ENCODE data around the gene NMT1. TPM values are rescaled to one million over a fixed set of nuclear protein-coding genes. Genes with fewer than 3 reads are reported as not detected.

NMT1 gene
- 10 to 100 TPM in 11 of 12 donors, not detected in 1; 34.2 to 92.9 (median 40.6) TPM for polyA plus RNA-seq (ENCODE audit: insufficient read length in 12 of 12)
- long read RNA-seq, donor 1, full-length matches to known transcripts = 7 of 131 reads
- long read RNA-seq, donor 1, partial matches to known transcripts = 124 of 131 reads
- long read RNA-seq, donor 1, other reads (novel, unspliced or antisense) = 0 of 131 reads
- long read RNA-seq, donor 2, full-length matches to known transcripts = 6 of 6 reads
- long read RNA-seq, donor 2, partial matches to known transcripts = 0 of 6 reads
- long read RNA-seq, donor 2, other reads (novel, unspliced or antisense) = 0 of 6 reads
- long read RNA-seq, donor 3, full-length matches to known transcripts = 7 of 7 reads
- long read RNA-seq, donor 3, partial matches to known transcripts = 0 of 7 reads
- long read RNA-seq, donor 3, other reads (novel, unspliced or antisense) = 0 of 7 reads
- long read RNA-seq, donor 4, full-length matches to known transcripts = 3 of 3 reads
- long read RNA-seq, donor 4, partial matches to known transcripts = 0 of 3 reads
- long read RNA-seq, donor 4, other reads (novel, unspliced or antisense) = 0 of 3 reads
- long read RNA-seq, donor 5, full-length matches to known transcripts = 10 of 10 reads
- long read RNA-seq, donor 5, partial matches to known transcripts = 0 of 10 reads
- long read RNA-seq, donor 5, other reads (novel, unspliced or antisense) = 0 of 10 reads
- long read RNA-seq, donor 6, full-length matches to known transcripts = 4 of 9 reads
- long read RNA-seq, donor 6, partial matches to known transcripts = 5 of 9 reads
- long read RNA-seq, donor 6, other reads (novel, unspliced or antisense) = 0 of 9 reads
- long read RNA-seq, donor 7, full-length matches to known transcripts = 2 of 19 reads
- long read RNA-seq, donor 7, partial matches to known transcripts = 17 of 19 reads
- long read RNA-seq, donor 7, other reads (novel, unspliced or antisense) = 0 of 19 reads
- long read RNA-seq, donor 8, full-length matches to known transcripts = 11 of 18 reads
- long read RNA-seq, donor 8, partial matches to known transcripts = 7 of 18 reads
- long read RNA-seq, donor 8, other reads (novel, unspliced or antisense) = 0 of 18 reads
- long read RNA-seq, donor 9, full-length matches to known transcripts = 3 of 31 reads
- long read RNA-seq, donor 9, partial matches to known transcripts = 28 of 31 reads
- long read RNA-seq, donor 9, other reads (novel, unspliced or antisense) = 0 of 31 reads
- long read RNA-seq, donor 10, full-length matches to known transcripts = 7 of 7 reads
- long read RNA-seq, donor 10, partial matches to known transcripts = 0 of 7 reads
- long read RNA-seq, donor 10, other reads (novel, unspliced or antisense) = 0 of 7 reads
- long read RNA-seq, donor 11, full-length matches to known transcripts = 10 of 29 reads
- long read RNA-seq, donor 11, partial matches to known transcripts = 19 of 29 reads
- long read RNA-seq, donor 11, other reads (novel, unspliced or antisense) = 0 of 29 reads

DNA sequence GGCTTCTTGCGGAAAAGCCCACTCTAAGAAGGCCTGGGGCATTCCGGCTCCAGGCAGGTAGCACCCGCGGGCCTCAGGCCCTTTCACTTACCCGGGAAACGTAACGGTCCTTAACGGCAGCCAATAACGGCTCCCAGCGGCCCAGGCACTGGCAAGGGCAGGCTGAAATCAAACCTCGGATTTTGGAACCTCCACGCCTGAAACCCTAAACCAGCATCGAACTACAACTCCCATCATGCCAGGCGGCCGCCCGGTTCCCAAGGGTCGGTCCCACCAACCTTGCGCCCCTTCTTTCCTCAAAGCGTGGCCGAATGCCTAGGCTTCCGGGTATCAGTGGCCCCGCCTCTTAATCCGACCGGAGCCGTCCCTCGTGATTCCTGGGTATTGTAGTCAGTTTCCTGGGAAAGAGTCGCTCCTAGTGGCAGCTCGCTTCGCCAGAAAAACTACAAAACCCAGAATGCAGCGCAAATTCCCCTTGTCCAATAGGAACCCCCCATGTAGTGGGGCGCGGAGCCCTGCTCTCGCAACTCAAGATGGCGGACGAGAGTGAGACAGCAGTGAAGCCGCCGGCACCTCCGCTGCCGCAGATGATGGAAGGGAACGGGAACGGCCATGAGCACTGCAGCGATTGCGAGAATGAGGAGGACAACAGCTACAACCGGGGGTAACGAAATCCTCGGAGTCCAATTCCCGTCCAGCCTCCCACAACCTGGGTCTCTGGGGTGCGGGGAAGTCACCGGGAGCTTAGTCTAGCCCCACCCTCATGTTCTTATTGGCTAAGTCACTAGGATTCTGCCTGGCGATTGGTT, at the start of gene NMT1:
Gene NMT1 (plus strand): TSS at position 521 of the 809 bp plus-strand sequence. CDS start 13 bp downstream, at position 534.
- DNase-seq = peak; percentile 99

DNA sequence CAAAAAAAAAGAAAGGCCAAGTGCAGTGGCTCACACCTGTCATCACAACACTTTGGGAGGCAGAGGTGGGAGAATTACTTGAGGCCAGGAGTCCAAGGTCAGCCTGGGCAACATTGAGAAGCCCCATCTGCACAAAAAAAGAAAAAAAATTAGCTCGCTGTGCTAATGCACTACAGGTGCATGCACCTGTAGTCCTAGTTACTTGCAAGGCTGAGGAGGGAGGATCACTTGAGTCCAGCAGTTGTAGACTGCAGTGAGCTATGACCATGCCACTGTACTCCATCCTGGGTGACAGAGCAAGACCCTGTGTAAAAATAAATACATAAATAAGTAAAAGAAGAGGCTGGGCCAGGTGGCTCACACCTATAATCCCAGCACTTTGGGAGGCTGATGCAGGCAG, 49.4 kb upstream of the NMT1 start:
- DNase-seq = no peak

DNA sequence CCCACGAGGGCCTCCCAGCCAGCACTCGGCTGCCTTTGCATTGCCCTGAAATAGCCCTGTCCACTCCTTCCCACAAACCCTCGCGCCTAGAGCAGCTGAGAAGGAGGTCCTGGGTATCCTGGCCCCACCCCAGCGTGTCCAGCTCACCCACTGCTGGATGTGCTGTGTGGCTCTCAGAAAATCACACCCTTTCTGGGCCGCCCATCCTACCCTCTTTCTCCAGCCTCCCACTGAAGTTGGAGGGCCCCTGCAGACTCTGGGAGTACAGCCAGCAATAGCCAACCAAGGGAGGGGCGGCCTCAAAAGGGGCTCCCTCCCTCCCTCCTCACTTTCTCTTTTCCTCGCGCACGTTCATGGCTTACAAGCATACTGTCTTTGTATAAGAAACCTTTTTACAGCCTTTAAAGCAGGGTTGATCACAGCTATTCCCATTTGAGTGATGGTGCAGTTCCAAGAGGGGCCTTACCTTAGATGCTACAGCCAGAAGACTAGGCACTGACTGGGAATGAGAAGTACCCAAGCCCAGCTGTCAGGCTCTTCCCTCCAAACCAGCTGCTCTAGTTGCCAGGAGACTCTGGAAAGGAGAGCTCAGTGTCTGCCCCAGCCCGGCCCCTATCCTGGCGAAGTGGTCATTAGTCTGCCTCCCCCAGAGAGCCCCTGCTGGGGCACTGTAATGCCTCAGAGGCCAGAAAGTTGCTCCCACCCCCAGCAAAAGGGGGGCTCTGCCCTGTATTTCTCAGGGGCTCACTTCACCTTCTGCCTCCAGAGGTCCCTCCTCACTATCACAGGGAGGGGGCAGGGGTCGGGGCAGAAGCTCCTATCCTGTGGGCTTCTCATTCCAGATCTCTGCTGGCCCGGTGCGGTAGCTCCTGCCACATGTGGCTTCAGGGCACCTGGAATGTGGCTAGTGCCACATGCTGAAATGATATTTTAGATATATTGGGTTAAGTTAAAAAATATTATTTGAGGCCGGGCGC, 47.8 kb upstream of the NMT1 start:
- no peak for DNase-seq

DNA sequence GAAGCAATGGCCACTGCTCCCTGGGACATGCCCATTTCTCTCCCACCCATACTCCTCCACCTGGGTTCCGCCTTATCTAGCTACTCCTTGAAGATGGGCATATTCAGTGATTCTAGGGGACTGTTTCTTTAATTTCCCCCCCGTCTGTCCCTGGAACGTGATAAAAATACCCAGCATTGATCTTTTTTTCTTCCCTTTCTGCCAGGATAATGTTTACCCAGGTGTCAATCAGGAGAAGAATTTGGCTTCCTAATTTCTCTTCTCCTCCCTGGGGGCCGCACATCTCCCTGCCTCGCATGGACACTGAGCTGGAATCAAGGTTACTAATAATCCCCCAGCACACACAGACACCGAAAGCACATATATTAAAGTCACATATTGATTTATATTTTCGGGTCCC, 44.9 kb upstream of the NMT1 start:
- DNase-seq = no peak

DNA sequence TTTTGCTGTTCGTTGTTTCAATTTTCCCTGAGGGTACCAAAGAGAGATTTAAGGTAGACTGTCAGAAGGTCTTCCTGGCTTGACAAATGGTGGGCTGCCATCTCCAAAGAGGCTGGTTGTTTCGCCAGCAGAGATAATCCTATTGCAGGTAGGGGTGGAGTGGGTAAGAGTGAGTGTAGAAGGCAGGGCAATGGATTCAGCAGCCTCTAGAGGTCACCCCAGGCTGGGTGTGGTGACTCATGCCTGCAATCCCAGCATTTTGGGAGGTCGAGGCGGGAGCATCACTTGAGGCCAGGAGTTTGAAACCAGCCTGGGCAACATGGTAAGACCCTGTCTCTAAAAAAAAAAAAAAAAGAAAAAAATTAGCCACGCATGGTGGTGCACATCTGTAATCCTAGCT, 44.3 kb upstream of the NMT1 start:
- no peak for DNase-seq

DNA sequence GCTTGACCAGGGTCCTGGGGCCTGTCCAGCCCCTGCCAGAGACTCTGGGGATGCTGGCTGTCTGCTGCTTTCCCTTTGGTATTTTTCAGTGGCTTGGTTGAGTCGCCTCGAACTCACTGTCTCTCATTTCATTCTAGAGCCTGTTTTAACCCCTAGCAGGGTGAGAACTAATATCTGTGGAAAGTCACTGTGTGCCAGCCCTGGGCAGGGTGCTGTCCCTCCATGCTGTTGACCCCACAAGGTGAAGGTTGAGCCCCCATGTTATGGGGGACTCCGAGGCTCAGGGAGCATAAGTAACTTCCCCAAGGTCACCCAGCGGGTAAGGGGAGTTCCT, 42.6 kb upstream of the NMT1 start:
- no peak for DNase-seq

DNA sequence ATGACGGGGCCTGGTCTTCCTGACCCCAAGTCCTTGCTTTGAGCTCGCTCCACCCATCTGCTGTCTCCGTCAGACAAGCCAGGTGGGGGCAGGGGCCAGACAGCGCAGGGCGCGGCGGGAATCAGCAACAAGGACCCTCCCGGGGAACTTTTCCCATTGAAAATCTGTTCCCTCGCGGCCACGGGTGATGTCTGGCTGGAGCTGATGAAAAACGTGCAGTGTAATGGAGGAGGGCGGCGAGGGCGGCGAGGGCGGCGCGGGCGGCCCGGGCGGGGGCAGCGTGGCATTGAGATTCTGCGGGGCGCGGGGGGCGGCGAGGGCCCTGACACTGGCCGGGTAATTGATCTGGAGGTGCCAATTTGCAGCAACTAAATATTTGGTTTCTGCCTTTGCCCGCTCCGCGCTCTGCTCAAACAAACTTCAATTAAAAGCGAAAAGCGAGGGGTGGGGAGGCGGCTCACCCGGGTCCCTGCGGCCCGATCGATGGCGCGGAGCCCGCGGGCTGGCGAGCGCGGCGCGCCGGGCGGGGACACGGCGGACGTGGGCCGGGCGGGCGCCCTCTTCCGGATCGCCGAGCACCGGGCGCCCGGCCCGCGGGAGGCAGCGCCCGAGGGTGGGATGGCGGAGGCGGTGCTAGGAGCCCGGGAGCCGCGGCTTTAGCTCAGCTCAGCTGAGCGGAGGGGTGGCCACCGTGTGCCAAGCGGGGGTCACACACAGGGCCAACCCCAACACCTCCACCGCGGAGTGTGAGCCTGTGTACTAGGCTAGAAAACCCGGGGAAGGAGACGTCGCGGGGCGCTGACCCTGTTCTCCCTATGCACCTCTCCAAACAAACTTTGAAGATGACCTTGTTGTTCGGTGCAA, 42.0 kb upstream of the NMT1 start:
- no peak for DNase-seq

DNA sequence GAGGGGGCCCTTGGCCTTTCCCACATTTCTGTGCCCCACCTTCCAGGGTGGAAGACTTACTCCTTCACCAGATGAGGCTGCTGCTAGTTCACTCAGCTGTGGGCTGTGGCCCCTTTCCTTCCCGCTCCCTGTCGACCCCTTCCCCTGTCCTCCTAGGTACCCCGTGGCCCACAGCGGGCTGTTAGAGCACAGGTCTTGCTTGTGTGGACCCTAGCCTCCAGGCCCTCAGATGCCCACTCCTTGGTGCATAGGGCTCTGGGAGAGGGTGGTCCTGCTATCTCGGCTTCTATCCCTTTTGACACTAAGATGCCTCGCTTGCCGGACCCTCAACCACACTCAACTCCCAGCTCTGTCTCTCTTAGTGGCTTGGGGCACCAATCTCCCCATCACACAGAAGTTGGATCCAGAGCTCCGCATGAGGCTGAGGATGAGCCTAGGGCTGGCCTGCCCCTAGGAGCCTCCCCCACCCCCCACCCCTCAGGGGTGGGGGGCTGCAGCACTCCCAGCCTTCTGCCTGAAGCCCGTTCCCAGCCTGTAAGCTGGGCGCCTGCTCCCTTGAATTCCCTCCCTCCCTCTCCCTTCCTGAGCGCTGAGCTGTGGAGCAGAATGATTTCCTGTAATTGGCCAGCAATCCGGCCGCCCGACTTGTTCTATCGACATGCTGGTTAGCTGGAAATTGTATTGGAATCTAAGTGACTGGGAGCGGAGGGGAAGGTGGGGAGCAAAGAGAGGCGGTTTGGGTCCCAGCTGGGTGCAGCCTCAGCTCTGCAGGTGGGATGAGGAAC, 40.6 kb upstream of the NMT1 start:
- peak; percentile 64 for DNase-seq

DNA sequence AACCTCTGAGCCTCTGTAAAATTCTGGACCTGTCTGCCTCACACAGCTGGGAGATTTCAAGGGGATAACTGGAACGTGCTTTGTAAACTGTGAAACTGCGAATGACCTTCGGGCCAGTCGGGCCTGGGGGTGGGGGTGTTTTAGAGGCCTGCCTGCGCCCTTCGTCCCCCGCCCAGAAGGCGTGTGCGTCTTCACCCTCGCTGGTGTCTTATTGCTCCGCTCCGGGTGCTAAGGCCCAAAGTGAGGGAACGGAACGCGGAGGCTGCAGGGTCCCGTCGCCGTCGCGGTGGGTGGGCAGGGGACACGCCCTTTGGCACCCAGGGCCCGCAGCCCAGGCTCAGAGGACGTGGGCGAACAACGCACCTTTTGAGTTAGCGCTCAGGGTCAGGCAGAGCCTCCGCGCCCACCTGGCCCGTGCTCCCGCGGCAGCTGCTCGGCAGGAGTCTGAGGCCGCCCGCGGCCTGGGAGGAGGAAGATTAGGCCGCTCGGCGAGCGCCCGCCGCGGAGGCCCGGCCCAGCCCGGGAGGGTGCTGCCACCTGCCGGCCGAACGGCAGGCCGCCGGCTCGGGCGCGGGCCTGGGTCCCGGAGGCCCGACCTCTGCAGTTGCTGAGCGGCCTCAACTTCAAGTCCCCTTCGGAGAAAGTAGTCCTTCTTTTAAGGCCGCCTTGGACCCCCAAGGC, 39.4 kb upstream of the NMT1 start:
- DNase-seq = peak; percentile 65

DNA sequence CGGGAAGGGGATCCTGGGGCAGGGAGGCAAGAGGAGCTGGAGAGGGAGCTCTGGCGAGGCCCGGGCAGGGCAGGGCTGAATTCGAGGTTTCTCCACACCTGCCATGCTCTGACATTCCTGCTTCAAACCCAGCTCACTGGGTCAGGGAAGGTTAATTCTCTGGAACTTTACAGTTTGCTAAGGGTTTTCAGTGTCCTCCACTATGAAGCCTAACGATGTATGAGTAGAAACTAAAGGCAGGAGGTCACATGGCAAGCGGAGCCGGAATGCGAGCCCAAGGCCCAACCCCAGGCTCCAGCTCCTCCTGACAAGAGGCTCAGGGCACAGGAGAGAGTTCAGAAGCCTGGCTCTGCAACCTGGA, 38.8 kb upstream of the NMT1 start:
- no peak for DNase-seq

DNA sequence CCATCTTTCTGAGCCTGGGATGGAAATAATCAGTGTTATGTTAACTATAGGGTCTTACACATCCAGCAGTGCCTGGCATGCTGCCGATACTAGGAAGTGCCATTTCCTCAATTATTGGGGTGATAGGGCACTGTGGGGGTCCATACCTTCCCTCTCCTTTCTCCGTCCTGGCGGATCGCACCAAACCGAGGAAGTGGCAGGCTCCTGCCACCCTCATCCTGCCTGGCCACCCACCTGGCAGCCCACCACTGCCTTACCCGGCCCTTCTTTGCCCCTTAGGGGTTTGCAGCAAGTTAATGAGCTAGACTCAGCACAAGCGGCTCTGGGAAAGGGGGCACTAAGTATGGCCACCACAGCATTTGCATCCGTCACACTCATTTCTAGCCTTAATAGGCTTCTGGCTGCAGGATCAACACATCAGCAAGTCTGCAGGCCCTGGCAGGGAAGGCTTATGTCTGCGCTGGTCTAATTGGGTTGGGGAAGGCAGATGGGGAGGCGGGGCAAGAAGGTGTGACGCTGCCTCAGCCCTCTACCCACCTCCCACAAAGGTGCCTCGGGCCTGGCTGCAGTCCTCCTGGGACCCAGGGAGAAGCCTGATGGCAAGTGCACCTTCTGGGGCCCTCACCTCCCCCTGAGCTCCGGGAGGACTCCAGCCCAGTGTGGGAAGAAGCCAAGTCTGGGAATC, 38.3 kb upstream of the NMT1 start:
- DNase-seq = no peak

DNA sequence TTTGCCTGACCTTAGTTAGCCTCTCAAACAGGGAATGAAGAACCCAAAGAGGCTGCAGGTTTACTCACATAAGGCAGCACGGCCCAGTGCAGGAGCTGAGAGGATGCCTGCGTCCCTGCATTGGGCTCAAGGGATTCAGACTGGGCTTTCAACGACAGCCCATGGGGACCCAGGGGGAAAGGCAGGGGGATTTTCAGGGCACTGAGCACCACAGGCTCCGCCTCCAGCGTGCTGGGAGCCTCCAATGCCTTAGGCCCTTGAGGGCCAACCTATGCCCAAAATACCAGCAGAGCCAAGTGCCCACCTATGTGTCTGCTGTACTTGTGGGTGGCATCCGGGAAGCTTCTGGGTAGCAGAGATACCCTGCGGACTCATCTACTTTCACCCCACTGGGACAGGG, 32.0 kb upstream of the NMT1 start:
- no peak for DNase-seq

DNA sequence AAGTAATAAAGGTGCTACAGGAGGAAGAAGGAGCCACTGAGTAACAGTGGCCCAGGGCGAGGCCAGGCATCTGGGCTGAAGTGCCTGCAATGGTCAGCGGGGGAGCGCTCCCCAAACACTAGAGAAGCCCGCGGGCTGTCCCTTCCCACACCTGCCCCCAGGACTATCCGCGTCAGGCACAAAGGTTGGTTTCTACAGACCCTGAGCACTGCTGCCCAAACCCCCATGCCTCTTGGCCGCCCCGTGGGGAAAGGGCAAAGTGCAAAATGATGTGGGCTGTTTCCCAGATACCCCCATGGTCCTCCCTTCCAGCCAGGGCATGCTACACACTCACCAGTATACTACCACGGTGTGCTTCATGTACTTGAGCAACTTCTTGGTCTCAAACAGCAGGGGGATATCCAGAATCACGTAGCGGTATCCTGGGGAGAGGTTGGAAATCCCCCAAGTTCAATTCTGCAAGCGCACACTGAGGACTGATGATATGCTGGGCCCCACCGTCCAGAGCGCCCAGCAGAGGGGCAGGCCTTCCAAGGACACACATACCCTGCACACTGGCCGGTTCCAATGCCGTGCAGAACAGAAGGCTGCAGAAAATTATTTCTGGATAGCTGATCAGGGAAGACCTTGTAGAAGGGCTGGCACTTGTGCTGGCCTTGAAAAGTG, 31.2 kb upstream of the NMT1 start:
- DNase-seq = no peak

DNA sequence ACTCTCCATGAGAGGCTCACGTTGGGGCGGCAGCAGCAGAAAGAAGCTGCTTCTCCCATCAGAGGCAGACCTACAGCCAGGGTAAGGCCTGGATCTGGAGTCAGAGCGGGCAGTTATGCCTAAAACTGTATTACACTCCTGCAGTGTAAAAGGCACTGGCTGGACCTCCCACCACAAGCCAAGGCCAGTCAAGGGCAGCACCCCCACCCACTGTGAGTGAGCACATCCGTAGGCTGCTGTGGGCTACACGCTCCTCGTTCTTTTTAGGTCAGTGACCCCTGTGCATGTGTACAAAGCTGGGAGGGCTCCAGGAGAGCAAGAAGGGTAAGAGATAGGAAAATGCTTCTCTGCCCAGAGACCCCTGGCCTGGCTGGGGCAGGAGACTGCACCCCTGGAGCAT, 30.4 kb upstream of the NMT1 start:
- no peak for DNase-seq

DNA sequence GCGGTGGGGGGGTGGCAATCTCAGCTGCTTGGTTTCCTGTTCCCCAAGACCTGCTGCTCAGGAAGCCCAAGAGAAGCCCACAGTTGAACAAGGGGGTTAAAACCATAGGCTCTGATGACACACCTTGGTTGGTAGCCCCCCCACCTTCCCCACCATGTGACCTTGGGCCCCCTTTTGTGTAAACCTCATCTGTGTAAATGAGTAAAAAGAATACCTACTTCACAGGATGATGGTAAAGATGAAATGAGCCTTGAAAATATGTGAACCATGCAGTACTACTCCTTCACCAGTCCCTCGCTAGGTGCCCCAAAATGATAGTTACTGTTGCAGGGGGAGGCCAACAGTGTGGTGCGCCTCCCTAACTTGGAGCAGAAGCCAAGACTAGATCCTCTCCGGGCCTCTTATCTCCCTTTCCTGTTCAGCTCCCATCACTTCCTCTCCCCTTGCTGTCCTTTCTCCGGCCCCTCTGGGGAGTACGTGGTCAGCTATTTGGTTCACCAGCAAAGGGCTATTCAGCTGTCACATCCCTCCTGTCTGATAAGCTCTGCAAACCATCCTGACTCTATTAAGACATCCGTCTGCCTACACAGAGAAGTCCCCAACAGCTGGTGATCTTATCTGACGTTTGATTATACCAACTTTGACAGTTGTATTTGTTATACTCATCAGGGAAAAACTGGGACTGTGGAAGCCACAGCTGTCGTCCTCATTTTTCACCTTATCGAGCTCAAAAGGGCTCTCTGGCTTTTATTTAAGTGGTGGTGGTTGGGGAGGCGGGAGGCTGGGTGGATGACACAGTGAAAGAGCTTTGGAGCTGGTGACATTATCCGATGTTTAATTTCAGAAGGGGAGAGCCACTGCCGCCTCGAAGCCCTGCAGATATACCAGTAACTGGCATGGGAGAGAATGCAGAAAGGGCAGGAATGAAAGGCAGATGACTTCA, 29.6 kb upstream of the NMT1 start:
- DNase-seq = no peak

All from muscle of arm (tissue), 14 donors.